Measurements from ENCODE around the gene GPN2.
A peak's percentile ranks its signal among the peaks of the same experiment; 100 is the strongest.

The GPN2 gene

DNA sequence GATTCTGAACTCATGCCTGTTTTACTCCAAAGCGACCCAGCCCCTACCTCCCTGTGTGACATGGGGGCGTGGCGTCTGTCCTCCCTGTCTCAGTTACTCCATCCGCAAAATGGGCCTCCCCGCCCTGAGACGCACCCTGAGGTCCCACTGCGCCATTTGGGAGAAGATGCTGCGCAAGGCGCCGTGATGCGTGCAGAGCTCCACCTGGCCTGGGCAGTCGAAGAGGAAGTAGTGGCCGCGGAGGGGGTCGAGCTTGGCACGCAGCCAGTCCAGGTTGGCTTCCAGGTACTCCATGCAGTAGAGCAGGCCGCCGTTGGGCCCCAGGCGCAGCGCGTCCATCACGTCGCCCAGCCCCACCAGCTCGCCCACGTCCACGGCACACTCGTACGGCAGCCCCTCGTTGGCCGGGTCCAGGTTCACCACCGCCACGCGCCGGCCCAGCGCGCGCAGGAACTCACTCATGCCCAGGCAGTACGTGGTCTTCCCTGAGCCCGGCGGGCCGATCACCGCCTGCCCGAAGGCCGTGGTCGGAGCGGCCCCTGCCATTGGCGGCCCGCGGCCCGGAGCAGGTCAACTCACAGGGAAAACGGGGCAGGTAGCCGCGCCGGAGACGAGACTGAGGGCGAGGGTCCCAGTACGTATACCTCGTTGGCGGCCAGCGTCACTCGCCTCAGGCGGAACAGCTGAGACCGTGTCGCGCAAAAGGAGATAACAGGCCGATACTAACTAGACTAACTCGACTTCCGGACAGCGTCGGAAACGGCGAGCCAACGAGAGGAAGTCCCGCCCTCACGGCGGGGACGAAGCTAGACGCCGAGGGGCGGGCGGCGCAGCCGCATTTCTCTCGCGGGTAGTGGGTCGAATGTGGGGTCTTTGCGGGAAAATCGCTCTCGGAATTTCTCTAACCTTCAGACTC, at the start of gene GPN2:
Gene GPN2 (minus strand): TSS at position 733 of the 916 bp plus-strand sequence. CDS start 187 bp downstream, at position 546.
- DNase-seq (ENCODE audit: low read depth in 3 of 3) = peak; percentile 59 to 78 (median 60)

DNA sequence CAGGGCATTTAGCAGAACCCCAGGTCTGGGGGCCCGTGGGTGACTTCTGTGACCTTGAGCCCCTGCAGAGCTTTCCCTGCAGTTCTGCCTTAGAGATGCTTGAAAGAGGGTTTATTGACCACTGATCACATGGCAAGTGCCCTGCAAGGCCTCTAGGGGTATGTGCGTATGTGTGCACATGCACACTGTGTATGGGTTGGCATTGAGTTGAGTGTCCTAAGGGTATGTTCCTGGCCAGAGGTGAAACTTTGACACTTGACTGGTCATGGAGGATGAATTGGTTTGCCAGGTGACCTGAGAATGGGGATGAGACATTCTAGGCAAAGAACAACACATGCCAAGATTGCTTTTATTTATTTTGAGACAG, 48.6 kb upstream of the GPN2 start:
- no peak for DNase-seq (ENCODE audit: low read depth in 3 of 3)

DNA sequence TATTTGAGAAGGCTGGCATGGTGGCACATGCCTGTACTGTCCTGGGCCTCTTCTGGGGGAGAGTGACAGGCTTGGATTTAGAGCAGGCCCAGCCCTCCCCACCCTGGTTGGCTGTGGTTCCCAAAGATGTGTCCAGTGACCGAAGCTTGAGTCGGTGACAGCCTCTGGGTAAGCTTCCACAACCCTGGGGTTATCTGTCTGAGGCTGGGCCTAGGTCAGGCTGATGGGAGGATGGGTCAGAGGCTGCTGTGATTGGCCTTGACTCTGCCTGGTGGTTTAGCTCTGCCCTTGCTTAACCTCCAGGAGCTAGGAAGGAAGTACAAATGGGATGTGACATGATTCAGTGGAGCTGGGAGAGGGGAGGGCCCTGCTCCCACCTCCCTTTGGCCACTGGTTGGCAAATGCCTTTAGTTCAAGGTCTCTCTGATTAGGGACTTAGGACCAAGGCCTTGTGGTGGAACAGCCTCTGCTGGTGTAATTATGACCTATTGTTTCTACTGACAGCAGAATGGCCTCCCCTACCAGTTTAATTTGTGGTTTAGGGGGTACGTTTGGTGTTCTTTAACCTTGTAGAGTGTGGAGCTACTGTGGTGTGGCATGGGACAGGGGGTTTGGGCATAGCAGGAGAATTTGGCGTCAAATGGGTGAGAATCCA, 48.0 kb upstream of the GPN2 start:
- DNase-seq (ENCODE audit: low read depth in 3 of 3) = no peak

DNA sequence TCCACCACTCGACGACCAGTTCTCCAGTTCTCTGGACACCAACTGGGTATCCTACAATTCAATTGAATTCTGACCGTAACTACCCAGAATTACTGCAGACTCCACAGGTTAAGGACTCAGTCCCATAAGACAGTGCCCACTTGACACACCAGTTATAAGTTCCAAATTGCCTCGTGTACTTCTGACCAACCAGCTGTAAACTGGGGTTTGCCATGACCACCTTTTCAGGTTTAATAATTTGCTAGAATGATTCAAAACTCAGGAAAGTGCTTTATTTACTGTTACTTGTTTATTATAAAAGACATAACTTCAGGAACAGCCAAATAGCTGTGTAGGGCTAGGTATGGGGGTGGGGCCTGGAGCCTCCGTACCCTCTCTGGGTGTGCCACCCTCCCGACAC, 46.7 kb upstream of the GPN2 start:
- DNase-seq (ENCODE audit: low read depth in 3 of 3) = no peak

DNA sequence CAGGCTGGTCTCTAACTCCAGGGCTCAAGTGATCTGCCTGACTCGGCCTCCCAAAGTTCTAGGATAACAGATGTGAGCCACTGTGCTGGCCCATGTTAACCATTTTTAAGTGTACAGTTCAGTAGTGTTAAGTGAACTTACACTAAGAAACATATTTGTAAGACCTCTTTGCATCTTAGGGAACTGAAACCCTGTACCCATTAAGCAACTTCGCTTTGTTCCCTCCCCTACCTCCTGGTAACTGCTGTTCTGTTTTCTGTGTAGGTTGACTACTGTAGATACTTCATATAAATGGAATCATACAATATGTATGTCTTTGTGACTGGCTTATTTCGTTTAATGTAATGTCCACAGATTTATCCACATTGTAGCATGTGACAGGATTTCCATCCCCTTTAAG, 42.4 kb upstream of the GPN2 start:
- DNase-seq (ENCODE audit: low read depth in 3 of 3) = no peak

DNA sequence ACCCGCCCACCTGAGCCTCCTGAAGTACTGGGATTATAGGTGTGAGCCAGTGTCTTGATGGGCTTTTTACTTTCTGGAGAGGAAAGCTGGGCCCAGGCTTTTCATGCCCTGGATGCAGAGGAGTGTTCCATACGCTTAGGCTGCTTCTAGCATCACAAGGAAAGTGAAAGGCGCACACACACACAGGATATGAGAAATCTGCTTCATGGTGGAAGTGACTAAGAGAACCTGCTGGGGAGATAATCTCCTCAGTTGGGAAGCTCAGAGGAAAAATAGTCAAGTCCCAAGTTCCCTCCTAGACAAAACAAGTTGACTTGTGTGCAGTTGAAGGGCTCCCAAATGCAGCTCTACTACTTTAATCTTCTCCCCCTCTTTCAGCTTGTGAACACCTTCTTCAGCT, 33.6 kb upstream of the GPN2 start:
- peak in 1 of 3 experiments; percentile 9 for DNase-seq (ENCODE audit: low read depth in 3 of 3)

DNA sequence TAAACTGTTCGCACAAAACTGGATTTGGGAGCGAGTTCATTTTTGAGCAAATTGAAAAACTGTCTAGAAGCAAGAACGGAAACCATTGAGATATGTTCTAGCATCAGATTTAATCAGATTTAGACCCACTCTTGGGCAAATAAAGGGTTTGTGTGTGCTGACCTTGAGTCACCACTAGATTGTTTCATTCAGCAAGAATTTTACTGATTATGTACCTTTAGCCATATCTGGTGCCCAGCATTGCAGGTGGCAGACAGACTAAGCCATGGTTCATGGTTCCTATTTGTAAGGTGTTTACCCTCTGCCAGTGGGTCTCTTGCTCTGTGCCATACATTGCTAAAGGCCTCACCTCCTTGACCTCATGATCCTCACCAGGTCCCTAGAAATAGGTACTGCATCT, 32.8 kb upstream of the GPN2 start:
- no peak for DNase-seq (ENCODE audit: low read depth in 3 of 3)

DNA sequence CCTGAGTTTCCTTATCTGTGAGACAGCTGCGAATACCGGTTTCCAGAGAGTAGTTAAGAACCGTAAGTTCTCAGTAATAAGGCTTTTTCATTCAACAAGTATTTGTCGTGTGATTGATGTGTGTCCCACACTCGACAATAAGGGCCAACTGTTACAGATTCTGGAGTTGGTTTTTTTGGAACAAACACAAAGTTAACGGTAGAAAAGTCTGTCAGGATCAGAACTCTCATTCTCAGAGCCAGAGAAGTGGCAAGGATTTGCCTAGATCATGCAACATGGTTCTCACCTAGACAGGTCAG, 32.3 kb upstream of the GPN2 start:
- DNase-seq (ENCODE audit: low read depth in 3 of 3) = no peak

DNA sequence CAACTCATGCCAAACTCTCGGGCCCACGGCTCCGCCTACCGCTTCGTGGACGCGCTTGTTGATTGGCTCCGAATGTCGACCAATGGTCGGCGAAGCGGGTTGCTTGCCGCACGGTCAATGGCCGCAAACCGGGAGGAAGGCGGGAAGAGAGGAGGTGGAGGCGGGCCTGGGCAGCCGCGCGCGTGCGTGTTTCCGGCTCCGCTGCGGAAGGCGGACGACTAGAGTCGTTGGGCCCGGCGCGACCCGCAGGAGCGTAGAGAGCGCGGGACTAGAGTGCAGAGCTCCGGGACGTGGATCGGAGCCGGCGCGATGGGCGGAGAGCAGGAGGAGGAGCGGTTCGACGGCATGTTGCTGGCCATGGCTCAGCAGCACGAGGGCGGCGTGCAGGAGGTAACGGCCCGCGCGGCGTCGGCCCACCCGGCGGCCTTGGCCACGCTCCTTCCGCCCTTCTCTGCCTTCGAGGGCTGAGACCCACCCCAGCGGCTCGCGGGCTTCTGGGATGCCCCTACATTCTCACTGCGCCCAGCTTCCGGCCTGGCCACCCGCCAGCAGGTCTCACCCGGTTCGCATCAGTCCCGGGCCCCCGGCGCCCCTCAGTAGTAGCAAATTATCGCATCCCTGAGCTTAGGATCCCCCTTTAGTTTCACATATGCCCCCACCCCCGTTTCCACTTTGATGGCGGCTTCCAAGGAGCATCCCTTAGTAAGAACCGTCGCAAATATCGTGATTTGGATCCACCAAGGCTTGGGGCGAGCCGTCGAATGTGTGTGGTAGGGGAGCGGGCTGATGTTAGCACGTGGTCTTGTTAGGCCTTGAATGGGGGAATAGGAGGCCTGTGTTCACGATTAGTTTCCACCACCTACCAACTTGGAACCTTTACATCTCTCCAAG, 31.7 kb upstream of the GPN2 start, which contains the start of gene NUDC:
Gene NUDC (plus strand): TSS at position 204 of the 891 bp plus-strand sequence. CDS start 106 bp downstream, at position 310.
- peak; percentile 91 to 96 (median 93) for DNase-seq (ENCODE audit: low read depth in 3 of 3)

DNA sequence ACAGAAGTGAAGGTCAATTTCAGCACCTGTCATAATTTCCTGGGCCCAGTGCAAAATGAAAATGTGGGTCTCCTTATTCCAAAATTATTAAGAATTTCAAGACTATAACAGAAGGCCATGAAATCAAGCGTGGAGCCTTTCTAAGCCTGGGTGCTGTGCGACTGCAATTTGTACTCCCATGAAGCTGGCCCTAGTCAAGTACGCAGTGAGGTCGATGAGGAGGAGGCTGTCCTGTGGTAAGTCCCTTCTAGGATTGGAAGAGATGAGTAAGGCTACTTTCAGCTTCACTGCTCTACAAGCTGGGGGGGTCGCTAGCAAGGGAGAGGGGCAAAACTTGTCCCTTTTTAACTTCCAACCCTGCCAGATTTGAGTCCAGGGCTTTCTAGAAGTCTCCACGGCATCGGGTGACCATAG, 31.1 kb upstream of the GPN2 start:
- DNase-seq (ENCODE audit: low read depth in 3 of 3) = no peak

DNA sequence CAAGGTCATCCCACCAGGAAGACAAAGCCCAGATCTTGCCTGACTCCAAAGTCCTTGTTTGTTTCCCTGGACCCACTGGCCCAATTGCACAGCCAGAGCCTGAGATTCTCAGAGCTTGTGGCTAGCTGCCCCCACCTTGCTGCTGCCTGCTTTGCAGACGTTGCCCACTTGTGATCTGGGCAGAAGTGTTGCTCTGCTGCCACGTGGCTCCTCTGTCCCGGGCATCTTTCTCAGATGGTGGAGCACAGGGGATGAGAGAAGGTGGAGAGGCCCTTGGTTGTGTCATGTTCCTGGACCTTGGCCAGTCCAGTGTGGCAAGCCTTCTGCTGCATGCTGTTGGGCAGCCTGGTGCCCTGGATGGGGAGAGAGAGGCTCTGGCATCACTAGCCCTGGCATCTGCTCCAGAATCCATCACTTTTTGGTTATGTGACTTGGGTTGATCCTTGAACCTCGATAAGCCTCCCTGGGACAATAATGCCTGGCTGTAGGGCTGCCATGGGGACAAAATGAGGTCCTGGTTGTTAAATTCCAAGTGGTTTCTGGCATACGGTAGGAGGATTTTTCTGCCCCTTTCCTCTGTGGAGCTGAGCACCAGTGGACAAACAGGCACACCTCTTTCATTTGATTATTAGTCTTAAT, 25.2 kb upstream of the GPN2 start:
- no peak for DNase-seq (ENCODE audit: low read depth in 3 of 3)

DNA sequence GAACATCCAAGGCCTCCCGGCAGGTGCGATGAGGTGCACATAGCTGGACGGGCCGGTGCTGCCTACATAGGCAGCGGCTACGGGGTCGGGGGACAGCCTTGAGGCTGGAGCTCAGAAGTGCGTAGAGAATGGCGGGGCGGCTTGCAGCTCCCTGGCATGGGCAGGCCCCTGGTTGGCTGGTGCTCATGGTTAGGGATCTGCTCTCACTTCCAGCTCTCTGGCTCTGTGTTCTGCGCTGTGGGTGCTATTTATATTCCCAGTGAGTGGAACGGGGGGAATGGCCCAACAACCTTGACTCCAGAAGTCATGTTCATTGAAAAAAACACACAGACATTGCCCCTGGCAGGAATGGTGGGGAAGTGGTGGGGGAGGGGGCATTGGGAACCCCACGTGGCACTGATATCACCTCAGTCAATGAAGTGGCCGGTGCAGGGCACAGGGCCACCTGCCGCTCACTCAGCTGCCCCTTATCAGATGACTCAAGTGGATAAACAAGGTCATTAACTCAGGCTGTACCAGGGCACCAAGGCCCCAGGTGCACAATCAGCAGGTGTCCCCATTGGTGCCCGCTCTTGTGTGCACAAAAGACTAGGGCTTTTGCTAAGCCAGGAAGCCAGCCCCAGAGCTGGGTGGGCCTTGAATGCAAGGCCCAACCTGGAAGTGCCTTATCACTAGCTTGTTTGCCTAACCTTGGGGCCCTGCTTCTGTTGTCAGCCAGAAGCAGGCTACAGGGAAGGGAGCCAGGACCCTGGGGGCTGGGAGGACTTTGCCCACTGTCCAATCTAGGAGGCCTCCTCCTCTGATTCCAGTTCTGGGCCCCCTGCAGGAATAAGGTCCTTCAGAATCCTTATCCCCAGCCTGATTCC, 23.9 kb upstream of the GPN2 start, which contains the start of gene NR0B2:
Gene NR0B2 (minus strand): TSS at position 222 of the 866 bp plus-strand sequence. CDS start 35 bp downstream, at position 187.
- DNase-seq (ENCODE audit: low read depth in 3 of 3) = no peak

DNA sequence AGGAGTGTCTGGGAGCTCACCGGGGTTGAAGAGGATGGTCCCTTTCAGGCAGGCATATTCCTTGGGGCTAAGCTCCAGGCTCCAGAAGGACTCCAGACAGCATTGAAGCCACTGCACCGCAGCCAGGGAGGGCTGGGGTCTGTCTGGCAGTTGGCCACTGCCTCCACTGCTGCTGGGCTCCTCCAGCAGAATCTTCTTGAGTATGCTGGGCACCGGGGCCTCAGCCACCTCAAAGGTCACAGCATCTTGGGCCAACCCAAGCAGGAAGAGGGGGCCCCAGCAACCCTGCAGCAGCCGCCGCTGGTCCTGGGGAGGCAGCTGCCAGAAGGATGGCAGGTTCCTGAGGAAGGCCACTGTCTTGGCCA, 23.3 kb upstream of the GPN2 start:
- DNase-seq (ENCODE audit: low read depth in 3 of 3) = no peak

DNA sequence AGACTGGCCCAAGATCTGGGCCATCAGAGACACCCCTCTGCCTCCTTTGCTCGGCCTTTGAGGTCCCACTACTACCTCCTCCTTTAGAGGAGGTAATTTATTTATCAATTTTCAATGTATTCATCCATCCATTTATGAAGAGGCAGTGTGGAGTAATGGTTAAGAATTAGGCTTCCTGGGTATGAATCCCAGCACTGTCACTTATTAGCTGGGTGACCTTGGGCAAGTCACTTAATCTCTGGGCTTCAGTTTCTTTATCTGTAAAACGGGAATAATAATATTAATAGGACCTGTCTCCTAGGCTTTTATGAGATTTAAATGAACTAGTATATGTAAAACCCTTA, 22.0 kb upstream of the GPN2 start:
- DNase-seq (ENCODE audit: low read depth in 3 of 3) = no peak

DNA sequence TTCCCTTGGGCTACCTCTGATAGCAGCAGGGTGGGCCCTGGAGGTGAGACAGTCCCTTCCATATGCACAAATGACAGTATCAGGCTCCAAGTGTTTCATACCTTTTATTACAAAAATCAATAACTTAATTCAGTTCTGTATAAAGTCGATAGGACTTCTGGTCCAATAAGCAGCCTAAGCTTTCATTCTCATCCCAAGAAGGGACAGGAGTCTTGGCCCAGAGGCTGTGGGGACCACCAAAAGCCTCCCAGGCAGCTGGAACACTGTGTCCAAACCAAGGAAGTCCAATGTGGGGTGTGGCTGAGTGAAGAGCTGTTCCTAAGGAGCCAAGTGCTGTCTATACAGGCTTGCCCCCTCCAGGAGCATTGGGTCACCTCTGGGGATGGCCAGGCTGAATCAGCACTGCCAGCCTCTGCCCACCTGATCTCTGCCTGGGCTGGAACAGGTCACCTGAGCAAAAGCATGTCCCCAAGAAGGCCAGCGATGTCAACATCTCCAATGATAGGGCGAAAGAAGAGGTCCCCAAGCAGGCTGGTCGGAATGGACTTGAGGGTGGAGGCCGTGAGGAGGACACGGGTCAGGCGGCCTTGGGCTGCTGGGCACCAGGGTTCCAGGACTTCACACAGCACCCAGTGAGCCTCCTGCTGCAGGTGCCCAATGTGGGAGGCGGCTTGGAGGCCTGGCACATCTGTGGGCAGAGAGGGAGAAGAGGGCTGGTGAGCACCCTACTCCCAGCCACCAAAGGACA, 21.5 kb upstream of the GPN2 start:
- no peak for DNase-seq (ENCODE audit: low read depth in 3 of 3)

DNA sequence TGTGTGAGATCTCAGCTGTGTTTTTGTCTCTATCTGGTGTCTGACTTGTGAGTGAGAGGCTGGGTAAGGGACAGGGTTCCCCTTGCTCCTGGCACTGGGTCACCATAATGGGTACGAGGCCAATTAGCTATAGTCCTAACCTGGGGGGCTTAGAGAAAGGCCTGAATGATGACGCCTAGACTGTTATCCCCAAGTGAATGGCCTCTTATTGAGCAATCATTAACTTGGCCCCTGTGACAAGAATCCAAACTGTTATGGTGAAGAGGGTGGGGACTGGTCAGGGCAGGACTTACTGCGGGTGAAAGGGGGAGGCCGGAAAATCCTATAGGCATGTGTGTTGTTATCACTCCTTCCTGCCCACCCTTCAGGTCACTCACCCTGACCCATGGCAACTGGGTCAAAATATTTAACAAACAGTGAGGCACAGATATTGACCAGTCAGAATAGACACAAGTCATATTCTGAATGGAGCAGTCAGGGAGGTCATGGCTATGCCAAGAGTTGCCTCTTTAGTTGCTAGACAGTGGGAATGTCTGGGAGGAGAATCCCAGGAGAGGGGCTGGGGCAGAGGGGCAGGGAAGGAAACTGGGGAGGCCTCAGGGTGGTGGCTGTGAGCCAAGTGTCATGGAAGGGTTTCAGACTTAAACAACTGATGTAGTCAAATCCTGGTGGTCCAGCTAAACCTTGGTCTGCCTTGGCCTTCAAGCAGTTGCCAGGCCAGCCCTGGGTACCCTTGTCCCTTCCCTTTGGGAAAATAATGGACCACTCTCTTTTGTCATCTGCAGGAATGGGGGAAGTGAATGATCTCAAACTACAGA, 20.5 kb upstream of the GPN2 start:
- no peak for DNase-seq (ENCODE audit: low read depth in 3 of 3)

DNA sequence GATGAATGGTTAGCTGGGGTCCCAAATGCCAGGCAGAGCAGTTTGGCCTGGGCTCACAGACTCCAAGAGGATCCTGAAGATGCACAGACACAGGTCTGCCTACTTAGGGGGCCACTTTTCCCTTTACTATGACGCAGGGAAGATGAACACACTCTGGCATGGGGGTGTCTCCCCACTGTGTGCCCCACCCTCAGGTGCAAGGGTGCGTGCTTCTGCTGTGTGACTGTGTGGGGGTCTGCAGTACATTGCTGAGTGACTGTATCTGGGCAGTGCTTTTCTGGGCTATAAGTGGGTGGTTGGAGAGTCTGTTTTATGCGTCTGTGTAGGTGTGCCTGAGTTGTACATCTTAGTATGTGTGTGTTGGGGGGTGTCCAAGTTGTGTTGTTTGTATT, 19.9 kb upstream of the GPN2 start:
- no peak for DNase-seq (ENCODE audit: low read depth in 3 of 3)

DNA sequence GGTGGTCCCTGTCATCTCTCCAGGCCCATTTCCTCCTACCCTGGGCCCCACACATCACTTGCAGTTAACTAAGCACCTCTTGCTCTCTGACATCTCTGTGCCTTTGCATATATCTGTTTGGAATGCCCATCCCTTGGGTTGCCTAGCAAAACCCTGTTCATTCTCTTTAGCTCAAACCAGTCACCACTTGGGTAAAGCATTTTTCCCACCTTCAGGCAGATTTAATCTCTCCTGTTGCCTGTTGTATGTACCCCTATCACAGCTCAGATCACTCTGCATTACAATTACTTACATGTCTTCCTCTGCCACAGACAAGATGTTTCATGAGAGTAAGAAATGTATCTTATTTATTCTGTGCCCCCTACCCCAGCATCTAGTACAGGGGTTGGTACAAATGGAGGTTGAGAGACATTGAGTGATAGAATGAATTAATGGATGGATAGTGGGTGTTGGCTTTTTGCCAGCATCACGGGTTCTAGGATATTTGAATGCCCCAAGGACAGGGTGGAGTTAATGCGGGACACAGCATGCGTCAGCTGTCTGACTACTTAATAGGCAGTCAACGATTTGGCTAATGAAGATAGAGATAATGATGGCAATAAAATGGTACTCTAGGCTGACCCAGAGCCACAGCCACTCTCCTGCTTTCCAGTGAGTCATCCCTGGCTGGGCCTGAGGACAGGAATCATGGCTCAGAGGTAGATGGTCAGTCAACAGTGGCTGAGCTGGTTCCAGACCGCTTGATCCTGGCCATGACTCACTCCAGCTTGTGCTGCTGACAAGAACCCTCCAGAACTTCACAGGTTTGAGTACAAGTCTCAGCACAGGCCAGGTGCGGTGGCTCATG, 17.2 kb upstream of the GPN2 start:
- DNase-seq (ENCODE audit: low read depth in 3 of 3) = no peak
